GM19025 (cell line): ENCODE results near the gene RNASE7.

Source experiments
- ATAC-seq: cut with Tn5 transposase; IDR thresholded peaks from one replicate; pipeline ENCODE4 v1.9.1; 2021; ENCODE audit warnings: mild to moderate bottlenecking, low read depth, moderate library complexity; ENCODE audit not compliant: unreplicated experiment

Gene RNASE7

GRCh38 chr14:21084998-21085853 lies 43.1 kb downstream of the RNASE7 start:
- ATAC-seq: no peak

GRCh38 chr14:21086908-21087293 lies 44.7 kb downstream of the RNASE7 start:
- no peak for ATAC-seq

GRCh38 chr14:21087294-21088091 lies 45.3 kb downstream of the RNASE7 start:
- no peak for ATAC-seq

- ATAC-seq: no peak
These were observed 46.5 kb downstream of the RNASE7 start for GRCh38 chr14:21088687-21089086.

GRCh38 chr14:21089271-21089670 lies 47.1 kb downstream of the RNASE7 start:
- no peak for ATAC-seq

GRCh38 chr14:21089877-21090193 lies 47.7 kb downstream of the RNASE7 start:
- ATAC-seq: no peak

- ATAC-seq: no peak
These were observed 48.2 kb downstream of the RNASE7 start for GRCh38 chr14:21090194-21090939.

GRCh38 chr14:21090940-21091663 lies 48.9 kb downstream of the RNASE7 start:
- no peak for ATAC-seq

GRCh38 chr14:21091821-21092272 lies 49.7 kb downstream of the RNASE7 start:
- ATAC-seq: no peak

- ATAC-seq: peak; percentile 94
These were observed 50.3 kb downstream of the RNASE7 start for GRCh38 chr14:21092273-21093011.

- no peak for ATAC-seq
These were observed 50.9 kb downstream of the RNASE7 start for GRCh38 chr14:21093018-21093417.
